Osteoblast (primary cell): Measurements from ENCODE around the gene INA. TPM values are rescaled to one million over a fixed set of nuclear protein-coding genes. Genes with fewer than 3 reads are reported as not detected.
"Not testable (repeated sequence)": the region's sequence is repeated elsewhere in the genome, so short reads cannot be mapped to it uniquely, and the experiment has no call there.

Experiments
- DNase-seq: peaks from one replicate; pipeline ENCODE4 v3.0.0; 2011; ENCODE audit warnings: low spot score, mixed read lengths; ENCODE audit not compliant: insufficient read length; ENCODE audit errors: missing footprints
- H2AFZ ChIP-seq: 2 replicates; pipeline ENCODE4 v1.6.0; 2011; ENCODE audit warnings: mild to moderate bottlenecking, low read length
- H3K27ac ChIP-seq: 2 replicates; pipeline ENCODE4 v1.5.1; 2011; ENCODE audit warnings: mild to moderate bottlenecking, low read depth, low read length, moderate library complexity
- H3K27me3 ChIP-seq: 2 replicates; pipeline ENCODE4 v1.6.0; 2012; ENCODE audit warnings: mild to moderate bottlenecking, control low read depth, inconsistent platforms, low read length, moderate library complexity; ENCODE audit not compliant: insufficient read depth
- H3K36me3 ChIP-seq: 2 replicates; pipeline ENCODE4 v1.5.1; 2011; ENCODE audit warnings: mild to moderate bottlenecking, low read length, control low read depth, moderate library complexity; ENCODE audit not compliant: insufficient read depth
- H3K4me1 ChIP-seq: 2 replicates; pipeline ENCODE4 v1.5.1; 2011; ENCODE audit warnings: mild to moderate bottlenecking, low read length, control low read depth, moderate library complexity; ENCODE audit not compliant: insufficient read depth
- H3K4me2 ChIP-seq: 2 replicates; pipeline ENCODE4 v1.6.0; 2011; ENCODE audit warnings: mild to moderate bottlenecking, low read length; ENCODE audit not compliant: insufficient read depth
- H3K4me3 ChIP-seq: fragments of 200-600 bp; sonication (generic); 3 replicates; pipeline ENCODE4 v1.5.1; 2012; ENCODE audit warnings: mild to moderate bottlenecking, low read length, inconsistent platforms; ENCODE audit not compliant: insufficient read depth
- H3K79me2 ChIP-seq: 2 replicates; pipeline ENCODE4 v1.6.0; 2012; ENCODE audit warnings: mild to moderate bottlenecking, low read length, control low read depth, inconsistent platforms; ENCODE audit not compliant: insufficient read depth
- H3K9me3 ChIP-seq: 2 replicates; pipeline ENCODE4 v1.5.1; 2011; ENCODE audit warnings: low read depth, low read length, control low read depth
- H4K20me1 ChIP-seq: 2 replicates; pipeline ENCODE4 v1.6.0; 2012; ENCODE audit warnings: mild to moderate bottlenecking, low read length, control low read depth; ENCODE audit not compliant: insufficient read depth
- total RNA-seq: library from RNA; depleted of rRNA; stranded (reverse); fragments of >200 nt; gene quantifications from 2 replicates; pipeline ENCODE4 v1.2.3, GENCODE V29; 2012
- TF ChIP-seq, protein P1 (sequence below): IDR thresholded peaks from 2 replicates; pipeline ENCODE4 v1.5.1; 2011; ENCODE audit warnings: mild to moderate bottlenecking, low read depth, low read length, moderate library complexity; ENCODE audit errors: extremely low read depth

Gene INA
- total RNA-seq, 1 donor = 0.36 TPM

- Histone ChIP-seq H3K79me2 (no peaks in the 10 kb centered on the region), H3K27ac (no peak overlapping the region), H3K36me3 (no peaks in the 10 kb centered on the region), H3K4me1 (peaks cover 8% of the 10 kb centered on the region), H3K9me3 (no peaks in the 10 kb centered on the region), H2AFZ (no peak overlapping the region), H3K4me3 (no peak overlapping the region), H3K27me3 (no peaks in the 10 kb centered on the region), H3K4me2 (no peak overlapping the region), H4K20me1 (no peaks in the 10 kb centered on the region)
- TF ChIP-seq, protein P1, sequence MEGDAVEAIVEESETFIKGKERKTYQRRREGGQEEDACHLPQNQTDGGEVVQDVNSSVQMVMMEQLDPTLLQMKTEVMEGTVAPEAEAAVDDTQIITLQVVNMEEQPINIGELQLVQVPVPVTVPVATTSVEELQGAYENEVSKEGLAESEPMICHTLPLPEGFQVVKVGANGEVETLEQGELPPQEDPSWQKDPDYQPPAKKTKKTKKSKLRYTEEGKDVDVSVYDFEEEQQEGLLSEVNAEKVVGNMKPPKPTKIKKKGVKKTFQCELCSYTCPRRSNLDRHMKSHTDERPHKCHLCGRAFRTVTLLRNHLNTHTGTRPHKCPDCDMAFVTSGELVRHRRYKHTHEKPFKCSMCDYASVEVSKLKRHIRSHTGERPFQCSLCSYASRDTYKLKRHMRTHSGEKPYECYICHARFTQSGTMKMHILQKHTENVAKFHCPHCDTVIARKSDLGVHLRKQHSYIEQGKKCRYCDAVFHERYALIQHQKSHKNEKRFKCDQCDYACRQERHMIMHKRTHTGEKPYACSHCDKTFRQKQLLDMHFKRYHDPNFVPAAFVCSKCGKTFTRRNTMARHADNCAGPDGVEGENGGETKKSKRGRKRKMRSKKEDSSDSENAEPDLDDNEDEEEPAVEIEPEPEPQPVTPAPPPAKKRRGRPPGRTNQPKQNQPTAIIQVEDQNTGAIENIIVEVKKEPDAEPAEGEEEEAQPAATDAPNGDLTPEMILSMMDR = peak; percentile 97
- peak; percentile 97 for DNase-seq
These were observed 32.2 kb upstream of the INA start for GRCh38 chr10:103244666-103245271.

- not testable (repeated sequence) for DNase-seq, H3K4me3 ChIP-seq, H3K4me1 ChIP-seq, H4K20me1 ChIP-seq, H3K79me2 ChIP-seq, H3K4me2 ChIP-seq, H3K36me3 ChIP-seq, H3K27me3 ChIP-seq, H3K9me3 ChIP-seq, H2AFZ ChIP-seq, H3K27ac ChIP-seq
These were observed 31.4 kb upstream of the INA start, which contains the start of gene RPEL1 for GRCh38 chr10:103245587-103245986. Gene RPEL1 (plus strand): TSS chr10:103245887. CDS start chr10:103245997, 110 bp downstream.

DNA sequence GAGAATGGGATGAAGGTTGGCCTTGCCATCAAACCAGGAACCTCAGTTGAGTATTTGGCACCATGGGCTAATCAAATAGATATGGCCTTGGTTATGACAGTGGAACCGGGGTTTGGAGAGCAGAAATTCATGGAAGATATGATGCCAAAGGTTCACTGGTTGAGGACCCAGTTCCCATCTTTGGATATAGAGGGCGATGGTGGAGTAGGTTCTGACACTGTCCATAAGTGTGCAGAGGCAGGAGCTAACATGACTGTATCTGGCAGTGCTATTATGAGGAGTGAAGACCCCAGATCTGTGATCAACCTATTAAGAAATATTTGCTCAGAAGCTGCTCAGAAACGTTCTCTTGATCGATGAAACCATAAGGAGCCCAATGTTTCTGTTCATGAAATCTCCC, 30.6 kb upstream of the INA start:
- no peak overlapping the region for H2AFZ ChIP-seq
- no peaks in the 10 kb centered on the region for H4K20me1 ChIP-seq
- no peaks in the 10 kb centered on the region for H3K79me2 ChIP-seq
- H3K9me3 ChIP-seq = no peaks in the 10 kb centered on the region
- no peaks in the 10 kb centered on the region for H3K27me3 ChIP-seq
- H3K36me3 ChIP-seq = no peaks in the 10 kb centered on the region
- TF ChIP-seq, protein P1 = peak; percentile 28
- no peak overlapping the region for H3K27ac ChIP-seq
- H3K4me1 ChIP-seq = peaks cover 5% of the 10 kb centered on the region
- no peak overlapping the region for H3K4me3 ChIP-seq
- H3K4me2 ChIP-seq = no peak overlapping the region
- DNase-seq = no peak

DNA sequence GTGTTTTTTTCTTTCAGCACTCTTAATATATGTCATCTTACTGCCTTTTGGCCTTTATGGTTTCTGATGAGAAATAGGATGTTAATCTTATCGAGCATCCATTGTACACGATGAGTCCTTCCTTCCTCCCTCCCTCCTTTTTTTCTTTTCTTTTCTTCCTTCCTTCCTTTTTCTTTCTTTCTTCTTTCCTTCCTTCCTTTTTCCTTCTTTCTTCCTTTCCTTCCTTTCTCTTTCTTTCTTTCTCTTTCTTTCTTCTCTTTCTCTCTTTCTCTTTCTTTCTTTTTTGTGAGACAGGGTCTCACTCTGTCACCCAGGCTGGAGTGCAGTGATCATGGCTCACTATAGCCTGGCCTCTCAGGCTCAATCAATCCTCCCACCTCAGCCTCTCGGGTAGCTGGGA, 22.8 kb upstream of the INA start:
- Histone ChIP-seq H3K27ac (no peak overlapping the region), H3K27me3 (no peaks in the 10 kb centered on the region), H3K9me3 (no peaks in the 10 kb centered on the region), H3K4me2 (no peak overlapping the region), H3K36me3 (no peaks in the 10 kb centered on the region), H2AFZ (no peak overlapping the region), H3K79me2 (no peaks in the 10 kb centered on the region), H3K4me3 (no peak overlapping the region), H3K4me1 (no peaks in the 10 kb centered on the region), H4K20me1 (no peaks in the 10 kb centered on the region)
- DNase-seq = no peak
- TF ChIP-seq, protein P1 = no peak
